HG02981 (cell line): Measurements from ENCODE around the gene PRELID2.
"Not testable (repeated sequence)": the region's sequence is repeated elsewhere in the genome, so short reads cannot be mapped to it uniquely, and the experiment has no call there.

Experiments used
- ATAC-seq: cut with Tn5 transposase; IDR thresholded peaks from one replicate; pipeline ENCODE4 v1.9.1; 2021; ENCODE audit warnings: mild to moderate bottlenecking, moderate library complexity; ENCODE audit not compliant: unreplicated experiment

The PRELID2 gene

DNA sequence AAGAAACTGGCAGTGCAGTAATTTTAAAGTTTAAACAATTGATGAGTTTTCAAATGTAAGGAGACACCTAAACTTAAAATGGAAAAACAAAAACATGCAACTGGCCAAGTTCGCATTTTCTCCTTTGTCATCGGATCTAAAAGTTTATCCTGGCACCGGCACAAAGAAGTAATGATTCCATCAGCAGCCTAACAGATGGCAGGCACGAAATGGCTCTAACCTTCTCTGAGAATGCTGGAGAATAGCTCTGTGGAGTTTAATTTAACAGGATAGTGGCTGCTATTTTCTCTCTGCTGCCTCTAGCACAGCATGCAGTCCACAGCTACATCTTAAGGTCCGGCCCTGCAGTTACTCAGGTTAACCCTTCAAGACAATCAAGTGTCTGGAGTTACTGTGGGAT, 82.2 kb downstream of the PRELID2 start:
- ATAC-seq = no peak

DNA sequence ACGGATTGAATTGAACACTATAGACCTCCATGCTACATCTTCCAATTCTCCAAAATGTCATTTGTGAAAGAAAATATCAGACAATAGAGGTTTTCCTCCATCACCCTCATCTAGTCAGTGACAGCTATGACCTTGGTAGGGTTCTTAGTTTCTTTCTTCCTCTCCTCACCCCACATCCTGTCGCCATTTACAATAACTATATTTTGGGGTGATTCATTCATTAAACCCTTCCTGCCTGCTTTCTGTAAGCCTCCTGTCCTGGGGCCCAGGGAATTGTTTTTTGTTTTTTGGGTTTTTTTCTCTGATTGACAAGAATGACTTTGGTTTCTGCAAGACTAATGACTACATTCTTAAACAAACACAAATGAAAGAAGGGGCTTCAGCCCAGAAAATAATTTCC, 82.6 kb downstream of the PRELID2 start:
- no peak for ATAC-seq

GRCh38 chr5:145750199-145750598, 84.9 kb downstream of the PRELID2 start:
- ATAC-seq = no peak

GRCh38 chr5:145743396-145744061, 91.6 kb downstream of the PRELID2 start:
- ATAC-seq = no peak

DNA sequence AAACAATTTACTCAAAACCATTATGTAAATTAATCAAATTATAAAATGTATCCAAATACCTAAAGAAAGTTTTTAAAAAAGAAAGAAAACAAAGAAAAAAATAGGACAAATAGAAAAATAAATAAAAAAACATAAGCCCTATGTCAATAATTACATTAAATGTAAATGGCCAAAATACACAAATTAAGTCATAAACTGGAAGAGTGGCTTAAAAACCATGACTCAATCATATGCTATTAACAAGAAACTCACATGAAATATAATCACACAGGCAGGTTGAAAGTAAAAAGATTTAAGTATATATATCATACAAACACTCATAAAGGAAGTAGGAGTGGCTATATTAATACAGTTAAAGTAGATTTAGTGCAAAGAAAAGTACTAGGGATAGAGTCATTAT, 95.3 kb downstream of the PRELID2 start:
- ATAC-seq = no peak

GRCh38 chr5:145738227-145738626, 96.9 kb downstream of the PRELID2 start:
- ATAC-seq = no peak

GRCh38 chr5:145737578-145737977, 97.6 kb downstream of the PRELID2 start:
- no peak for ATAC-seq

GRCh38 chr5:145729956-145730355, 105.2 kb downstream of the PRELID2 start:
- not testable (repeated sequence) for ATAC-seq

DNA sequence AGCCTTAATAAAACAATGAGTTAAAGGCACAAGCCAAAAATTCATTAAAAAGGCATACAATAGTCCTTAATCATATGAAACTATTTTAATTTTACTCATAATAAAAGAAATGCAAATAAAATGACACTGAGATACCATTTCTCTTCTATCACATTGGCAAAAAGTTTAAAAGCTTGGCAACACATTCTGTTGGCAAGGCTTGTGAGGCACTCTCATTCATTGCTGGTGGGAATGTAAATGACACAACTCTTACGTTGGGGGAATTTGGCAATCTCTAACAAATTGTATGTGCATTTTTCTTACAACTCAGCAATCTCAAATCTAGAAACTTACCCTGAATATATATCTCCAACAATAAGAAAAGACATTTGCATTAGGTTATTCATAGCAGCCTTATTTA, 111.6 kb downstream of the PRELID2 start:
- ATAC-seq = no peak

DNA sequence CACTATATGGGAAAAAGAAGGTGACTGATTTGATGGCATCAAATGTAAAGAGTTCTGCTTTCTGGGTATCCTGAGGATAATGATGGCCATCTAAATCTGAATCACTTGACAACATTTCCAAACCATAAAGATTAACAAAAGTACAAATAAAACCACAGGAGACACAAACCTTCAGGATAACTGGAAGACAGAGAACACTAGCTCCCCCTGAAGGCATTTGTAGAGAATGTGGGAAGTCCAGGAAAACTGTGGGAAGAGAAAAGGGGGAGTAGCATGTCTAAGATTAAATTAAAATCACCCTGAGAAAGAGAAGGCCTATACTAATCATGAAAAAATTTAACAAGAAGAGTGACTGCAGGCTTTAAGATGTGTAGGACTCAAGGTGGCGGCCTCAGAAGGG, 116.2 kb downstream of the PRELID2 start:
- ATAC-seq = no peak

GRCh38 chr5:145715412-145715811, 119.7 kb downstream of the PRELID2 start:
- ATAC-seq = no peak

DNA sequence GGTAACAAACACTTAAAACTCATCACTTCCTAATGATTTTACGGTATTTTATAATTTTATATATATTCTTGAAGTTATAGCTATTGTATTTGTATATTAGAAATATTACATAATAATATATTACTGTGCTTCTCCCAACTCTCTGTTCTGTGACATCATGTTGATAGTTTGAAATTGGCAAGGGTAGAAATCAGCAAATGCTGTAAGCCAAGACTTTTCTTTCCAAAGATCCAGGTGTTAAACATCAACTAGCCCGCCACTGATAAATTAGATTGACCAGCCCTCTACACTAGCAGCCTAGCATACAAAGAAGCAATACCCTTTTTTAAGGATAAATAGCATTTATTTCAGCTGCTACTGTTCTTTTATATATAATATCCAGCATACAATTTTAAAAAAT, 122.9 kb downstream of the PRELID2 start:
- no peak for ATAC-seq

DNA sequence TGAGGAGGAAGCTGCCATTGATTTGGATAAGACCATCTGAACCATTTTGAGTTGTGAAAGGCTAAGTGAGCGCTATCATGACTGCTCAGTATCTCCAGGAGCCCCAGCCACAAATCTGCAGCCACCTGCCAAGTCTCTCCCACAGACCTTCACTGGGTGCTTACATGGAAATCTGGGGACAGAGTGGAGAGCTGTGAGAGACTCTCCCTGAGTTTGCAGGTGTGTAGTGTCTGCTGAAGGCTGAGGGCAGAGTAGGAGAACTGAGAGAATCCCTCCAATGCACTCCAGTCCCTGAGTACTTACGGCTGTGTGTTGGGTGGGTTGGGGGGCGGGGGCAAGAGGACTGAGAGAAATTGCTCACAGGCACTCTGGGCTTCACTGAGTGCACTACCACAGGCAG, 123.7 kb downstream of the PRELID2 start:
- ATAC-seq = no peak
